DLD1 (cell line): ENCODE data around the gene MRPS34.

Source experiments
- in situ Hi-C: cut with HindIII; loops from 2 replicates; pipeline ENCODE4 v1.10.0; 2017; ENCODE audit warnings: low sequenced_read_pairs

The MRPS34 gene

DNA sequence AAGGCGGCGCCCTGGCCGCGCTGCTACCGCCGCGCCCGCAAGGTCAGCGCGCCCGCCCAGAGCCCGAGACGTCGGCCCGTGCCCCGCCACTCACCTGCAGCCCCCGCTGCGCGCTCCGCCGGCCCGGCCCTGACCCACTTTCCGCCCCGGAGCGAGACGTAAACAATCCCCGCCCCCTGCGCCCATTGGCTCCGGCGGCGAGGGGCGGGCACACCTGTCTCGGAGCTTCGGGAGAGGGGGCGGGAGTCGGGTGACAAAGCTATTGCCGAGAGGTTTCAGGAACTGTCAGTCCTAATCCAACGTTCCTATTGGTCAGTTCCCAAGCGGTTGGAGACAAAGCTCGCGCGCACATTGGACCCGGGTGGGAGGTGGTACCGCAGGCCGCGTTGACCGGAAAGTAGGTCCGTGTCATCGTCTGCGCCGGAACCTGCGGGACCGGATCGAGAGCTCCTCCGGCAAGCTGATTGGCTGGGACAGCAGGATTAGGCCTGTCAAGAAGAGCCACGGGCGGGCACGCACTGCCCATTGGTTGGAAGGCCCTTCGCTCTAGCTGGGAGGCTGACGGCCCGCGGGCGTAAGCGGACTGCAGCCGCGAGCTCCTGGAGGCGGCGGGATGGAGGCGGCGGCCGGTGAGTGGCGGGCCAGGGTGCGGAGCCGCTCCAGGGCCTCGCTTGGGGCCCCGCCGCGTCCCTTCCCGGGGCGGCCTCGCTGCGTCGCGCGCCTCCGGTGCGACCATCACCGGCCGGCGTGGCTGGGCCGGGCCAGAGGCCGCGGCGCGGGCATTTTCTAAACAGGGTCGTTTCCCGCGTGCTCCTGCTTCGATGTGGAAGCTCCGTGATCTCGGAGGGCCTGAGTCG is 9.7 kb upstream of the MRPS34 start, which contains the start of the genes NUBP2 and SPSB3:
Gene NUBP2, plus strand, starts transcription at position 553 of the 857 bp plus-strand sequence. Its CDS starts 61 bp downstream, at position 614.
Gene SPSB3, minus strand, starts transcription at position 164 of the 857 bp plus-strand sequence. CDS start 1,088 bp downstream, outside the sequence.
- in situ Hi-C loops = no loop called here

- in situ Hi-C loops = no loop called here
Observed at GRCh38 chr16:1781758-1782407, 8.9 kb upstream of the MRPS34 start.

- in situ Hi-C loops = no loop called here
Observed at GRCh38 chr16:1781254-1781653, 8.3 kb upstream of the MRPS34 start.

DNA sequence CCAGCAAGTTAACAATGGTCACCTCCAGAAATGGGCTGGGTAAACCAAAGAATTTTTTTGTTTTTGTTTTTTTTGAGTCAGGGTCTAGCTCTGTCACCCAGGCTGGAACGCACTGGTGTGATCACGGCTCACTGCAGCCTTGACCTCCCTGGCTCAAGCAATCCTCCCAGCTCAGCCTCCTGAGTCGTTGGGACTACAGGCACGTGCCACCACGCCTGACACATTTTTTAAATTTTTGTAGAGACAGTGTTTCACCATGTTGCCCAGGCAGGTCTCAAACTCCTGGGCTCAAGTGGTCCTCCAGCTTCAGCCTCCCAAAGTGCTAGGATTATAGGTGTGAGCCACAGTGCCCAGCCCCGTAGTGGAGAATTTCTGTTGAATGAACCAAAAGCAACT is 7.7 kb upstream of the MRPS34 start:
- in situ Hi-C loops = no loop called here

- in situ Hi-C loops = no loop called here
Observed at GRCh38 chr16:1779741-1780676, 7.1 kb upstream of the MRPS34 start.

DNA sequence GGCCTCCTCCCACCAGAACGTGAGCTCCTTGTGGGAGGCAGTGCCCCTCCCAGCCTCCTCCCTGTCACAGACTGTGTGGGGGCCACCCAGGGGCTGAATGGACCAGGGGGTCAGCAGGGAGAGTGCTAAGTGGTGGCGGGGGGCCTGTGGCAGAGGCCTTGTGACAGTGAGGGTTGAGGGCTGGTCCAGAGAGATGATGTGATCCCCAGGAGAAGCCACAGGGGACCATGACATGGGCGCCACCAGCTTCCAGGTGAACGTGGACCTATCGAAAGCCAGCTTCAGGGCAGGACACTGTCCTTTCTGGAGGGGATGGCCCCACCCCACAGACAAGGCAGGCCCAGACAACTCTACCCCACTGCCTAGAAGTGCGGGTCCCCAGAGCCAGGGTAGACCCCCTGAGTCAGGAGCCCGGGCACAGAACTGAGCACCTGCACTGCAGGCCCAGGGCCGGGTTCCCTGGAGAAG is 6.3 kb upstream of the MRPS34 start:
- in situ Hi-C loops = no loop called here

- in situ Hi-C loops = no loop called here
Observed at GRCh38 chr16:1778200-1779179, 5.6 kb upstream of the MRPS34 start.

DNA sequence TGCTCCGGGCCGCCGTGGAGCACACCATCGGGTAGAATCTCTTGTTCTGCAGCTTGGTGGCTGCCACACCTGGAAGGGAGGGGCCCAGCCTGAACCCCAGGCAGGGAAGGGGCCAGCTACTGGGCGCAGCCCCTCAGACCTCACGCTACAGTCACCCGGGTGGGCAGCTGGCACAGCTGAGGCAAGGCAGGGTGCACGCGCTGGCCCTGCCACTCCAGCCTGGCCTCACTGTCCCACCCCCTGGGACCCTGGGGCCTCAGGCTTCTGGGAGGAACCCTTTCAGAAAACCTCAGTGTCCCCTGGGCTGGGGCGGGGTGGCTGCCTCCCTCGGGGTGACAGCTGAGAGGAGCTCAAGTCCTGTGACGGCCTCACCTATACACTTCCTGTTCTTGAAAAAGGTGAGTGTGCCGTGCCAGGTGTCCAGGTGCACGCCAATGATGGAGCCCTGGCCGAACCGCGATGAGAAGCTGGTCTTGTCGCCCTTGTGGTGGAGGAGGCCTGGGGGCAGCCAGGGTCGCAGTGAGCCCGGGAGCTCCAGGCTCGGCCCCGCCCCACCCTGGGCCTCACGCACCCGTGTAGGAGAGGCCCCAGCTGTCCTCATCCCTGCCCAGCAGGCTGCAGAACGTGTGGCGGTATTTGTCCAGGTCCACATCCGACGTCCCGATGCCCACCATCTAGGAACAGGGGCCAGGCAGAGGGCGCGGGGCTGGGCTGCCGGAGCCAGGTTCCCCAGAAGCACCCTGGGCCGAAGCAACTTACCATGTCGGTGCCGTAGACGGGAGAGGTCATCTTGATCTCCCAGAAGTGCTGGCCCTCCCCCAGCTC is 4.7 kb upstream of the MRPS34 start:
- in situ Hi-C loops = no loop called here

DNA sequence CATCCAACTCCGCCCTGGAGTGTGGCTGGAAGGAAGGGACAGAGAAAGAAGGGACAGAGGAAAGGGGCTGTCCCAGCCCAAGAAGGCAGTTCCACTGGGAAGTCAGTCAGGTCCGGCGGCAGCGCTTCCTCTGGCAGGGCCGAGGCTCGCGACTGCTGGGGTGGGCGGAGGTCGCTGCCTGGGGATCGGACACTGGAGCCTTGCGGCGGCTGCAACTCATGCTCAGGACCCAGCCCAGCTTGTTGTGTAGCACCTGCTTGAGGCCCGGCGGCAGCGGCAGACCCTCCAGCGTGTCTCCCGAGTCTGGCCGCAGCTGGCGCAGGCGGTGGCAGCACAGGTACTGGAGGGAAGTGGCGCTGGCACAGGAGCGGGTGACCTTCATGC is 4.0 kb upstream of the MRPS34 start:
- in situ Hi-C loops = no loop called here

- in situ Hi-C loops = no loop called here
Observed at GRCh38 chr16:1776672-1776955, 3.7 kb upstream of the MRPS34 start.

- in situ Hi-C loops = no loop called here
Observed at GRCh38 chr16:1775846-1776671, 3.1 kb upstream of the MRPS34 start.

DNA sequence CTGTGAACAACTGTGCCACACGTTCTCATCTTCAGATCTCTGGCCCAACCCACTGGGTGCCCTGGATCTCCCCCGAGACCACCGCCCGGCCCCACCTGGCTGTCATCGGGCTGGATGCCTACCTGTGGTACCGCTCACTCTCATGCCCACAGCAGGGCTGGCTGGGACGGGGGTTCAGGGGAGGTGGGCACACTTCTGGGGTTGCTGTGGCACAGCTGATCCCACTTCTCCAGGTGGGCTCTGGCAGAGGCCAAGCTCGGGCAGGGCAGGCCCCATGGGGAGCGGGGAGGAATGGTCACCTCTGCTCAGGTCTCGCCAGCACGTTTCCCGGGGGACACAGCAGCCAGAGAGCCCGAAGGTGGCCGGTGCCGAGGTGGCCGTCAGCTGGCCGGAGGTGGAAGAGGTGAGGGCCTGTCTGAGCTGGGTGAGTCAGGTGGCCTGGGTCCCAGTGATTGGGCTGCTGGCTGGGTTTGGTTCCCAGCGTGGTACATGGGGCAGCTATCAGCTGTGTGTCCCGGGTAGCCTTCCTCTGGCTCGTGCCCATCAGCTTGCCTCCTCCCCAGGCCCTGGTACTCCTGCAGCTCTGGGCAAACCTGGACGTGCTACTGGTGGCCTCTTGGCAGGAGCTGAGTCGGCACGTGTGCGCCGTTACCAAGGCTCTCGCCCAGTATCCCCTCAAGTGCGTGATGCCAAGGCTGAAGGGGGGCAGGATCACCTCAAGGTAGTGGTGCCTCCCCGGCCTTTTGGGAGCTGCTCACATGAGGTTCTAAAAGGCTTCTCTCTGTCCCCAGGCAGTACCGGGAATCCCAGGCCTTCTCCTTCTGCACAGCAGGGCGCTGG is 2.3 kb upstream of the MRPS34 start:
- in situ Hi-C loops = no loop called here

DNA sequence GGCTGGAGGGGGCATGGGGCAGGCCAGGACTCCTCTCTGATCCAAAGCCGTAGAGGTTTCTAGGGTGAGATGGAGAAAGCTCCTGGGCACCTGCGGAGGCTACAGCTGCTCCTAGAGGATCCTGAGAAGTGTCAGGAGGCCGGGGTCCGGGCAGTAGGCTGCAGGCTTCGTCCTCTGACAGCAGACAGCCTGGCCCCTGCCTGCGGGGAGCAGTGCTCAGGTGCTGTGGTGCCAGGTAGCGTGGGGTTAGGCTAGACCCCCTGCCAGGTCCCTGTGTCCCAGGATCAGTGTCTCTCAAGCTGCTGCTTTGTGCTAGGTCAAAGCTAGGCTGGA is 1.5 kb upstream of the MRPS34 start:
- in situ Hi-C loops = no loop called here

- in situ Hi-C loops = no loop called here
Observed at GRCh38 chr16:1773703-1774447, 941 bp upstream of the MRPS34 start.

DNA sequence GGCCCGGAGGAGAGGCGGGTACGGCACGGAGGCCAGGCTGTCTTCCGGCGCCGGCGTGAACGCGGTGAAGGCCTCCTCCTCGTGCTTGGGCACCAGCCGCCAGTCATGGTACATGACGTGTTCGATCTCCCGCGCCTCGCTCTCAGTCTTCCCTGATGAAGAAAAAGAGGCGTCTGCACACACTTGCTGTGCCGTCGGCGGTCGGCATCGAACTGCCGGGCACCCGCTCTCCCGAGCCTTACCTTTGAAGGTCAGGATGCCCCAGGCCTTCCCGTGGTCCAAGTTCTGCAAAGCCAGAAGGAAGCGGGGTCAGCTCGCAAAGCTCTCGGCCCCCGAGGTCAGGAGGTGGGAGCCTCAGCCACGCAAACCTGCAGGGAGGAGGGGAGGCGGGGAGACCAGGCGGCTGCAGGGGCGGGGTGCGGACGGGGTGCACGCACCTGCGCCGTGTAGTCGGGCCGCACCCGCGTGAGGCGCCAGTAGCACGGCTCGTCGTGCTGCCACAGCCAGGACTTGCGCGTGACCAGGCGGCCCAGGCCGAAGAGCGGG is 499 bp downstream of the MRPS34 start, which contains the start of gene EME2:
Gene EME2, plus strand, starts transcription at position 449 of the 546 bp plus-strand sequence. CDS start 418 bp downstream, outside the sequence.
- in situ Hi-C loops = no loop called here

DNA sequence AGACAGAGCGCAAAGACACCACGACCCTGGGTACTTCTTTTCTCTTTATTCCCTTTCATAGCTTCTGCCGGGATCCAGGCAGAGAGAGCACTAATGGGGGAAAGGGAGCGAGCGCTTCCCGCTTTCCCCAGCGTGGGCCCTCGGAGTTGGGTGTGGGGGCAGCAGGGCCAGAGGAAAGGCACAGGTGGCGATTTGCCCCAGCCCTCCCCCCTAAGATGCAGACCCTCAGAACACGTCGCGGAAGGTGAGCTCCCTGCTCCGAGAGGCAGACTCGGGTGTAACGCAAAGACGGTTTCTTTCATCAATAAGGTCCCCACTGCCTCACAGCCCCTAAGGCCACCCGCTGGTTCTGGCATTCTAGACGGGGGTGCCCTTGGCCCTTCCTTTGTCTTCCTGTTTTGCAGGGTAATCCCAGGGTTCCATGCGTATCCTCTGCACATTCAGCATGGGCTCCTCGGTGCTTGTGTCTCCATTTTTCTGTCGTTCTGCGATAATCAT is 1.0 kb downstream of the MRPS34 start:
- in situ Hi-C loops = no loop called here
